Stimulated activated CD8-positive, alpha-beta memory T cell treated with anti-CD3 and anti-CD28 coated beads, Interleukin-4, amount 100 ng/mL, for 4 hours (primary cell): ENCODE results near the gene INPP5D.

Experiments used
- DNase-seq, 2 donors: peaks; one replicate each; pipeline ENCODE4 v3.0.0-alpha.2; 2020; ENCODE audit warnings: low read depth in 2 of 2, low spot score in 1 of 2

The INPP5D gene

DNA sequence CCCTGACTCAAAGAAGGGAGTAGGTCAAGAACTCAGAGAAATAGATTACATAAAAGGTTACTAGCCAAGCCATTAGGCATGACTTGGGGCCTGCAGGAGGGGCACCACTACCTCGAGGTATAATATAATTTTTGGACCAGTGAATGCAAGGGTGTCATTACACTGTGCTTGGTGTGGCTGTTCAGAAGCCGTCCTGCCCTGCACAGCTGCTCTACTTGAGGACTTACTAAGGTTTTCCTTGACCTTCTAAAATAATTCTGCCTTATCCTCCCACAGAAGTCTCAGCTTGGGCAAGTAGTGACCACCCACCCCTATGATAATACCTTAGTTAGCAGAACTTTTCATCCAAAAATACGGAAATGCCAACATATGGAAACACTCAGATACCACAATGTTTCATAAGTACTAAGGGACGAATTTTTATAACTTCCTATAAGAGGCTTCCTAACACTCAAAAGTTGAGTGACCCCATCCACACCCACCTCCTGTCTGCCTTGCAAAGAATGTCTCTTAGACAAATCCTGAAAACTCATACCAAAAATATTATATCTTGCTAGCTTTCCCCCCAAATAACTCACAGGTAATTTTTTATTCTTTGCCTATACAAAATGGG lies 173.6 kb downstream of the INPP5D start:
- no peak for DNase-seq

DNA sequence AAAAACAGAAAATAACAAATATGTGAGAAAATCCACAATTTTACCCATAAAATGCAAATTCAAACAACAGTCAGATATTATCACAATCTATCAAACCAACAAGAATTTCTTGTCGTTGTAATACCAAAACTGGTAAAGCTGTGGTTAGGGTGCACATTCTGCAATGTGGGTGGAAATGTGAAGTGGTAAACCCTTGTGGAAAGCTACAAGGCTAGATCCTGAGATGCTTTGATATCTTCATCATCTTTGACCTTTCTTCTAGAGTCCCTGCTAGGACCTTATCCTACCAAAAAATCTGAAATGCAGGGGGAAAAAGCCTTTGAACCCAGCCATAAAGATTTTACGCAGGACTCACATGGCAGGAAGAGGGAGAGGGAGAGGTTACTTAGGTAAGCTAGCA lies 174.1 kb downstream of the INPP5D start:
- no peak for DNase-seq

DNA sequence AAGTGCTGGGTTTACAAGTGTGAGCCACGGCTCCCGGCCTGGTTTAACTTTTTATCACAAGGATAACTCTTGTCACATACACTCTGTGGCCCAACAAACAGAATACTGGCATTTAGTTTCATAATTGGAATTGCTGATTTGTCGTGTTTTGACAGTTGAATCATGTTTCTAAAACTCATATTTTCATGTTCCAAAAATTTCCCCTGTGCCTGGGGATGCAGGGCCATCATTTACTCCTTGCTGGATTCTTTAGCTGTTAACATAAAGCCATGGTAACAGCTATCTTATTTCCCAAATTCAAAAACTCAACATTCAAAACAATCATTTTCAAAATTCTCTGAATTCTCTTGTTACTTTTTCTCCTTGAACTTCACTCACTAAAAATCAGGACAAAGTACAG lies 174.9 kb downstream of the INPP5D start:
- DNase-seq, result no peak

DNA sequence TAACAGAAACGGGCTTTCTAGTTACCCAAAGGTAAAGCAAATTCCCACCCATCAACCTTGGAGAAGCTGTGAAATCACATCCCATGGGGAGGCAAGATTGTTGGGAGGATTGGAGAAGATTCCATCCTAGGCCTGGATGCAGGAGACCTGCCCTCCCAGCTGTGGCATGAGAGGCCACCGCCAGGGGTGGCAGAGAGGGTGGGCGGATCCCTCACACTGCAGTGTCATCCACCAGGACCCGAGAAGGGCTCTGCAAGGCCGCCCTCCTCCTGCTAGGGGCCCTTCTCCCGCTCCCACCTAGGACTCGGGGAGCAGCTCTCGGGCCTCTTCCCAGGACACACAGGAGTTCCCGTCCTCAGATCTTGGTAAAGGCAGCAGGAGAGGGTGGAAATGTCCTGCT lies 175.8 kb downstream of the INPP5D start:
- DNase-seq, result no peak

DNA sequence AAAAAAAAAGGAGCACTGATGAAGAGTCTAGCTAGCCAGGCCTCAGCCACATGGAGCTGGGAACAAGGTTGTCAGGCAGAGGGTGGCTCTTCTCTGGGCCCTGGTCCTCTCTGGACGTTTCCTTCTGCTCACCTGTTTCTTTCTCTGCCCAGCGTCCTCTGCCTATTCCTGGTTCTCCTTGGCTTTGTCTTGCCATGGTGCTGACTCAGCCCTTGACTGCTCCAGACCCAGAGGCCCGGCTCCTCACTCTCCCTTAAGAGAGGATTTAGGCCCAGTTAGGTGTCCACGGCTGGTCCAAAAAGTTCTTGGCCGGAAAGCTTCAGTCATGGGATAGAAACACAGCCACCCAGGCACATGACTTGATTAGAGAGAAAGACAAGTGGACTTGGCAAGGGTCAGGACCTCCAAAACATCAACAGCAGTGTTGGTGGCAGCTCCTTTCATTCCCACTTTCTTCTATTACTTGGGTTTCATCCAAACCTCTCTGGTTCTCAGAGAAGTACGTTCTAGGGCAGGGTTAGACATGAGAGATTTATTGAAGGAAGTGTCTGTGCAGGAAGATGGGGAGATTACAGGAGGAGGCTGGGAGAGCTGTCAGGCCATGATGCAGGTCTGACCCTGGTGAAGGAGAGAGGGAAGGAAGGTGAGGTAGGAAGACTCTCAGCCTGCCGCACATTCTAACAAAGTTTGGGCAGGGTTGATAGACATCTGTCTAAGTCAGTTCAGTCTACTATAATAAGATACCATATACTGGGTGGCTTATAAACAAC lies 176.9 kb downstream of the INPP5D start:
- no peak for DNase-seq

DNA sequence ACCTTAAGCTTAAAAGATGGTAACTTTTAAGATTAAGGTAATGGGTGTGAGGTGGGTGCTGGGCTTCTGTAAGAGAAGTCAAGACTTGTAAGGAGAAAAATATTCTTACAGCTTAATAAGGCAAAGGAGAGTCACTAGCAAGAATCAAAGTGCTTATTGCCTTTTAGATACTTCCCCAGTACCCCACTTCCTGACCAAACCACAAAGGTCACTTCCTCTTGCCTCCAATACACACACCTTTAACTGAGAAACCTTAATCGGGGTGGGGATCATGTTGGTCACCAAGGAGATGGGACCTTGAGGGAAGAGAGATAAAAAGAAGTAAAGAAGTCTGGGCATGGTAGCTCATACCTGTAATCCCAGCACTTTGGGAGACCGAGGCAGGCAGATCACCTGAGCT lies 180.8 kb downstream of the INPP5D start:
- DNase-seq, result no peak

DNA sequence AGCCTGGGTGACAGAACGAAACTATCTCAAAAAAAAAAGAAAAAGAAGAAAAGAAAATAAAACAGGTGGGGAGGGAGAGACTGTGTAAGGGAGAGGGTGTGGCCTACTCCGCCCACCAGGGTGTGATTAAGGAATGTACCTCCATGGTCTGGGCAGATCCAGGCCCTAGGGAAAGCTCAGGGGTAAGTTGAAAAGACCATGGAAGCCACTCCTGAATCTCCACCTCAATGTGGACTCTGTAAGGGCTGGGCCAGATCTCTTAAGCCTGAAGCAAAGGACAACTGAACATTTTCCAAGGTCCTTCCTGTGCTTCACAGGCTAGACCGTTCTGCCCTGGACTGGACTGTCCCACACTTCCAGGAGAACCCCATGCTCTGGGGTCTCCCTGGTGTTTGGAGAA lies 181.7 kb downstream of the INPP5D start:
- DNase-seq, result no peak

DNA sequence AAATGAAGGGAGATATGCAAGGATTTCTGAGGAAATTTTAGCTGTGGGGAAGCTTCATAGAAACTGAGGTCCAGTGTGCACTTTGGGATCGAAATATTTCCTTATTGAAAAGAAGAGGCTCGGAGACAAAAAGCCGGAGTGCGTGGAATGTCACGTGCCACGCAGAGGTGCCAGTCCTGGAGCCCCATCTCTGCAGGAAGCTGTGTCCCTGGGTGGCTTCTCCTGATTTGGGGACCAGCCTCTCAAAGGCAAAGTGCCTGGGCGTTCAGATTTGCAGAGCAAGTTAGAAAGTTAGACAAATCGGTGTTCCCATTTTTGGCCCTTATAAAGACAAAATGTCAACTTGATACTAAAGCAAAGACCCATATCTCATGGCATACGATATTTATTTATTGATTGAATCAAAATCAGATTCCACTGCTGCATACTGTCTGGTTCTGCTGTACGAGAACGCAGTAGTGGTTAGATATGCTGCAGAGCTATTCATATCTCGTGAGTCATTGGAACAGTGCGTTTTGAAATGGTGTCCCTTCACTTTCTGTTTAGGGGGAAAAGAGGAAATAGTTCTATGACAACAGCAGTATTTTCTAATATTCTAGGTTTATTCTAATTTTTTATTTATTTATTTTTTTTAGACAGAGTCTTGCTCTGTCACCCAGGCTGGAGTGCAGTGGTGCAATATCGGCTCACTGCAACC lies 182.2 kb downstream of the INPP5D start:
- no peak for DNase-seq

DNA sequence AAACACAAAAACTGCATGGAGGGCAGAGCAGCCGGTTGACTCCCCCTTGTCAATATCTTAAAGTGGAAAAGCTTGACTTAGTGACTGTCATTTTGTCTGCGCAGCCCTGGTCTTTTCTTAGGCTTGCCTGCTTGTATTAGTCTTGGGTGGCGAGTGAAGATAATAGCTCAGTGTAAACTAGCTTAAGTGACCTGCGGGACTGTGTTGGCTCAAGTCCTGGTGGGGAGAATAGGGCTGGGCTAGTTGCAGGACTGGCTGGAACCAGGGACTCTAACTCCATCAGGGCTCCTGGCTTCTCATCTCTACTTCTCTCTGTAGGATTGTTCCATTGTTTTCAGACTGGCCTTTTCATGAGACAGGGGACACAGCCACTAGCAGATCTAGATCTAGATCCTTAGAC lies 183.2 kb downstream of the INPP5D start:
- DNase-seq, result no peak

DNA sequence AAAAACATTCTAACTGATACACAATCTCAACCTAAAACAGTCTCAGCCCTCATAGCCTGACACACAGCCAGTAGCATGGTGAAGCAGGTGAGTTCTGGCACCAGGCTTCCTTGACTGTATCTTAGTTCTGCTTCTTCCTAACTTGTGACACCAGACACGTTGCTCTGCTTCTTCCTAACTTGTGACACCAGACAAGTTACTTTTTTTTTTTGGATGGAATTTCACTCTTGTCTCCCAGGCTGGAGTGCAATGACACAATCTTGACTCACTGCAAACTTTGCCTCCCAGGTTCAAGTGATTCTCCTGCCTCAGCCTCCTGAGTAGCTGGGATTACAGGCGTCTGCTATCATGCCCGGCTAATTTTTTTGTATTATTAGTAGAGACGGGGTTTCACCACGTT lies 184.7 kb downstream of the INPP5D start:
- no peak for DNase-seq

DNA sequence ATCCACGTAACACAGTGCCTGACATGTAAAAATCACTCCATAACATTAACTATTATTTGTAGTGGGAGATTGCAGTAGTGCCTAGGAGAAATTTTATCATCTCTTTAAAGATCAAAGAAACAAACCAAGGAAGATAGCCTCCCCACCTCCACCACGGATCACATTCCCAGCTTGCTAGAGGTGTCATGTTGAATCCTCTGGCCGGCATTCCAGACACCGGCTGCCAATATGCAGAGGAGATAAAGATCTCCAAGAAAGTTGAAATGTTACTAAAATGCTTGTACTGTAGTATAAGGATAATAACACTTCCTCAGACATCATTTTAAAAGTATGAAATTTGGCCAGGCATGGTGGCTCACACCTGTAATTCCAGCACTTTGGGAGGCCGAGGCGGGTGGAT lies 185.3 kb downstream of the INPP5D start:
- no peak for DNase-seq

DNA sequence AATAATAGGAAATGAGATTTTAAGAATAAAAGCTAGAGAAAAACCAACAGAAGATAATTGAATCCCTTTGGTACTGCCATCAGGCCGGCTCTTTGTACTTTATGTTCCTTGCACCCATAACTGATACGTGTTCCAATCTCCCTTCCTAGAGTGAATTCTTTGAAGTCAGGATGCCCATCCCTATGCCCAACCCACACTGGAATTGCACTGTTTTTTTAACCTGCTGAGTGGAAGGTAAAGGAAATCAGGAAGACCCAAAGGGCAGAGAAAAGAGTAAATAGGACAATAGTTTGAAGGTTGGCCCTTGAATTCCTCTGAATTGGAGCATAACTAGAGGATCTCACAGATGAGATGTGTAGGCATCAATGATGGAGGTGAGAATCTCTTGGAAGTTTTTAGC lies 187.0 kb downstream of the INPP5D start:
- DNase-seq, result no peak

DNA sequence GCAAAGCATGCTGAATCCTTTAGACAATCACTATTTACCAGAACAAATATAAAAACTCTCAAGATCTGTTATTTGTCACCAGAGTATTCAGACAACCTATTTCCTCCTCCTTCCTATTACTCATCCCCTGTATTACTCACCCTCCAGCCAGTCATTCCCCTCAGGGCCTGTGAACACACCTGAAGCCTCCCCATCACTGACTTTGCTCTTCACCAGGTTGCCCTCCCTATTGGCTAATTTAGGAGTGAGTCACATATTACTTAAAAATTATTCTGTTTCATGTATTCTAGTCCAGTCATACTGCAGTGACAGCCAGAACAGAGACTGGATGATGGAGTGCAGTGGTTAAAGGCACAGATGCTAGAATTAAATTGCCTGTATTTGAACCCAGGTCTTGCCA lies 187.6 kb downstream of the INPP5D start:
- peak; percentile 27 to 33 for DNase-seq

DNA sequence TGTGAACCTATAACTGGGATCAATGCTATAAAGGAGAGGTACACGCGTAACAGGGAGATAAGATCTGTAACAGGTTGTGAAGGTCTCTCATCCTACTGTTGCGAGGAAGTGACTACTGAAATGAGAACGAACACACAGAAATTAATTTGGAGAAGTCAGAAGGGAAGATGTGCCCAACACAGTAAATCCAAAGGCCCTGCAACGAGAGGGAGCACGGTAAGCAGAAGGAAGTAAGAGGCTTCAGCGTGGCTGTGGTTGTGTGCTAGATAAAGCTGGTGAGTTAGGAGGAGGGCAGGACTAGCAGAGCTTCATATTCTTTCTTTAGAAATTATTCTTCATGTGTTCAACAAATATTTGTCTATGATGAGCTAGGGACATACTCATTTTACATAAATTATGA lies 188.9 kb downstream of the INPP5D start:
- no peak for DNase-seq

DNA sequence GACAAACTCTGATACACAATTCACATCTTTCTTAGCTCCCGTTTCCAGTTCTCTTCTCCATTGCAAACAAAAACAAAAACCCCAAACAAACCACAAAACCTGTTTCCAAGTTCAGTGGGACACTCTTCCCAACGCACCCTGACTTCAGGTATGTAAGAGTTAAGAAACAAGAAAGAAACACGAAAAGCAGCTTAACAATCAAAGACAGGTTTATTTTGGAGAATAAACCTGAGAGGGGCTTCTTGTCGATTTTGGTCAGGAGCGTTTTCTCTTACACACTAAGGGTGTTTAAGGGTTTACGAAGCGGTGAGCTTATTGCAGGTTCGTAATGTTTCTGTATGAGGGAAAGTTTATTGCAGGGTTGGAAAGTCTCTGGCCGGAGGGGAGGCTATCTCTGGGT lies 190.4 kb downstream of the INPP5D start:
- DNase-seq, result no peak

DNA sequence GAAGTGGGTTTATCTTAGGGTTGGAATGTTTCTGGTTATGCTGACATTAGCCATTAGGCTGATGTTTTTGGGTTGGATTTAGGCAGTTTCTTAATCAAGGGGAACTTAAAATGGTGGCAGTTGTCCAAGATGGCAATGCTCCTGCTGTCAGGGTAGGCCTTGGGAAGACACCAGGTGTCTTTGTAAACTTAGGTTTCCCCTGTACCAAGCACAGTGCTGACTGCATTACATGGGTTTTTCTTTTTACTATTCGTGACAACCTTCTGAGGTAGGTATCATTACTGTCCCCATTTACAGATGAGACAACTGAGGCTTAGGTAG lies 190.8 kb downstream of the INPP5D start:
- no peak for DNase-seq

DNA sequence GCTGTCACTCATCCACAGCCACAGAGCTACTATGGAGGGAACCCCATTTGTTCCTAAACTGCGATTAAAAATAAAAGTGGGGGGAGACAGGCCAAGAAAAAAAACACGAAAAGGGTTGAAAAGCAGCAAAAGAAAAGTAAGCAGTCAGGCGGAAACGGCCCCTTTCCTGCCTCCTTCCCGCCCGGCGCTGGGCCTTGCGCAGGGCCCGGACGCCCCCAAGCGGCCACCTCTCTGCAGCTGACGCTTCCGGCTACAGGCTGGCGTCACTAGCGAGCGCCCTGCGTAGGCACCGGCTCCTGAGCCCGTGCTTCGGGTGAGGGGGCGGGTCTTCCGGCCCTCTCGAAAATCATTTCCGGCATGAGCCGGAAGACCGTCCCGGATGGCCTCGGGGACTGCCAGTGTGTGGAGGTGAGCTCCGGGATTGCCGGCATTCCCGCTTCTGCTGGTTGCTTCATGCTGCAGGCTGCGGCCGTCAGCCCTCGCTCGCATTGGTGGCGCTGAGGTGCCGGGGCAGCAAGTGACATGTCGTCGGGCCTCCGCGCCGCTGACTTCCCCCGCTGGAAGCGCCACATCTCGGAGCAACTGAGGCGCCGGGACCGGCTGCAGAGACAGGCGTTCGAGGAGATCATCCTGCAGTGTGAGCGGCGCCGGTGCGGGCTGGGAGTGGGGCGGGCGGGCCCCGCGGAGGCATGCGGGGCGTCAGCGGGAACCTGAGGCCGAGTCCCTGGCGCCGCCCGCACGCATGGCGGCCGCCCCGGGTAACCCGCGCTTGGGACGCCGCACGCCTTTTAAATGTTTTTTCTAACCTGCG lies 191.4 kb downstream of the INPP5D start, which contains the start of gene ATG16L1:
ATG16L1 (plus strand) TSS at position 368 of the 811 bp plus-strand sequence; CDS start at position 523, 155 bp downstream.
- peak; percentile 76 to 90 for DNase-seq

DNA sequence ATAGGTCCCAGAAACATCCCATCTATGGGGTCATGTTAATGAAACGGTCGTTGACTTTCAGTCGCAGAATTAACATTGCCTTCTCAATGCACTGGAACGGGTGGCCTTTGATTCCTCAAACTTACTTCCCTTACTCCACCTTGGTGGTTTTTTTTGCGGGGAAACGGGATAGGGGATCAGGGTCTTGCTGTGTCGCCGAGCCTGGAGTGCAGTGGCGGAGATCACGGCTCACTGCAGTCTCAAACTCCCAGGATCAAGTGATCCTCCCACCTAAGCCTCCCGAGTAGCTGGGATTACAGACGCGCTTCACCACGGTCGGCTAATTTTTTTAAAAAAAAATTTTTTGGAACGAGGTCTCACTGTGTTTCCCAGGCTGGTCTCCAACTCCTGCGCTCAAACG lies 192.1 kb downstream of the INPP5D start:
- DNase-seq, result no peak

DNA sequence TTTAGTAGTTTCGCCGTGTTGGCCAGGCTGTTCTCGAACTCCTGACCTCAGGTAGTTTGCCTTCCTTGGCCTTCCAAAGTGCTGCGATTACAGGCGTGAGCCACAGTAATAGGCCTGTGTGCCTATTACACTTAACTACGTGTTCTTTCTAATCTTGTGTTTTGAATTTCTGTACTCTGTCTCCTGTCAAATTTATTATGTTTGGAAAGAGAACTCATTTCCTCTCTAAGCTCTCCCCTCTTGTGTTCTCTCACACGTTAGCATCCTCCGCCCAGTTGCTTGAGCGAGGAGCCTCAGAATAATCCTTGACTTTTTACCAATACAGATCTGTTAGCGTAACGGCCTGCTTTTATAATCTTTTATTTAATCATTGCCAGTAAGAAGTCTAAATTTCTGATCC lies 195.0 kb downstream of the INPP5D start:
- no peak for DNase-seq

DNA sequence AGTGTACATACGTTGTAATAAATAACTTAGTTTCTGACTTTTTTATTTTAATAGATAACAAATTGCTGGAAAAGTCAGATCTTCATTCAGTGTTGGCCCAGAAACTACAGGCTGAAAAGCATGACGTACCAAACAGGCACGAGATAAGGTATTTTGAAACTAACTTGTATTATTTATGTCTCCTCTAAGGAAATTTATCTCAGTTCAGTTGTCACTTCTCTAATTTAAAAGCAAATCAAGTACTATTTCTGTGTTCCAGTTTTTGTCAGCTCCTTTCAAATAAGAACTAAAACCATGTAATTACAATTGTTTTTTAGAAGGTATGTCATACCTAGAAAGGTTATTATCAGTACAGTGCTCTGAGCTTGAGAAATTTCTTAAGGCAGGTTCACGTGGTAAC lies 195.9 kb downstream of the INPP5D start:
- no peak for DNase-seq
